Measurements from ENCODE around the gene DNAJC25.

GRCh38 chr9:111663301-111663823 lies 32.2 kb downstream of the DNAJC25 start:
- TF ChIP-seq CTCF (IDR thresholded peaks at IDR 0.05) (no peak), POLR2A (IDR thresholded peaks at IDR 0.05) (no peak), POLR2AphosphoS5 (IDR thresholded peaks at IDR 0.05) (no peak)
